ENCODE results near the gene UBR2. TPM values are rescaled to one million over a fixed set of nuclear protein-coding genes. Genes with fewer than 3 reads are reported as not detected.
A peak's percentile ranks its signal among the peaks of the same experiment; 100 is the strongest.

UBR2 gene
- total RNA-seq, result 17.4 and 23.2 TPM in 2 replicates

DNA sequence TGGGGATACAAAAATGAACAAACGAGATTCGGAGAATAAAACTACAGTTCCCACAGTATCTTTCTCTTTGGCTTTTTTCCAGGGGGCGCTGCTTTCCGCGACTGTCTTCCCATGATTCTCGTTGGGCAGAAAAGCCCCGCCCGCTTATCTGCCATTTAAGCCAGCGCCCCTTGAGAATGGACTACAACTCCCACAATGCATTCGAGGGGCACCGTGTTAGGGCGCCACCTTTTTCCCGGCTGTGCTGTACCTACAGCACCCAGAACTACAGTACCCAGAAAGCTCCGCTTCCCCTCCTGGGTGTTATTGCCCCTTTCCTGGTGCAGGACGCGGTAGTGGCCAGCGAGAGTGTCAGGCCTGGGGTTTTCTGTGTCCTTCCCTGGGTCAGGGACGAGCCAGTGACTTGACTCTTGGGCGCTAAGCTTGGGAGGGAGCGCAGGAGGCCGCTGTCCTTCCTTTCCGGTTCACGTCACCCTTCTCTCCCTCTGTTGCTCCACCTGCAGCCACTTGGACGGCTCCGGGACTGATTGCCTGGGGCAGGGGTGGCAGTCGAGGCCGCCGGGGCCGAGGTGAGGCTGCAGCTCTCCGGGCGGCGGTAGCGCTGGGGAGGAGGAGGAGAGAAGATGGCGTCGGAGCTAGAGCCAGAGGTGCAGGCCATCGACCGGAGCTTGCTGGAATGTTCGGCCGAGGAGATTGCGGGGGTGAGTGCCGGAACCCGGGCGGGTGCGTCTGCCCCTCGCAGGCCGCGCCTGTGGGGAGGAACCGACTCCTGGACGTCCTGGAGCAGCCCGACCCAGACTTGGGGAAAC, at the start of gene UBR2:
TSS of gene UBR2 (plus strand) at position 333 of the 809 bp plus-strand sequence. CDS start at position 624, 291 bp downstream.
- DNase-seq (ENCODE audit: low read depth in 2 of 2), result peak; percentile 99

DNA sequence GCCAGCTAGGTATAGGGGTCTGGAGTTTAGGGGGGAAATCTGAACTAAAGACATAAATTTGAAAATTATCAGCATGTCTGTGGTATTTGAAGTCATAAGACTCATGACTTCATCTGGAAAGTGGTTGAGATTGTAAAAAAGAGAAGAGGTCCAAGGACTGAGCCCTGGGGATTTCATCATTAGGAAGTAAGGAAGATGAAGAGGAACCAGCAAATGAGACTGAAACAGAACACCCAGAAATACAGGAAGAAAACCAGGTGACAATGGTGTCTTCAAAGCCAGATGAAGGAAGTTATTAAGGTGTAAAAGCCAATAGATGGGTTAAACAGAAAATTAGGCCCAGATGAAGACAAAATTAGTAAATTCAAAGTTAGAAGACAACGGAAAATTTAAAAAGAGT, 49.1 kb upstream of the UBR2 start:
- DNase-seq (ENCODE audit: low read depth in 2 of 2), result no peak

DNA sequence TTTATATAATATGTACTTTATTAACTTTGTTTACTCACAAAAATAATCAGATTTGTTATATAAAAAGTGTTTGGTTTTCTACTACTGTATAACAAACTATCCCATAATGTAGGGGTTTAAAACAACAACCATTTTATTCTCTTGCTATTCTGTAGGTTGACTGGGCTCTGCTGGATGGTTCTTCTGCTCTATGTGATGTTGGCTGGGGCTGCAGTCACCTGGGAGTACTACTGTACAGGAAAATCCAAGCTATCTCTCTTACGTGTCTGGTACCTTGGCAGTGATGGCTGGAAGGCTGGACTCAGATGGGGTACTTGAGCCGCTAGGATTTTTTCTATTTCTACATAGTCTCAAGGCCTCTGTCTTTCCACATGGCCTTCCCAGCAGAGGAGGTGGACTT, 44.0 kb upstream of the UBR2 start:
- no peak for DNase-seq (ENCODE audit: low read depth in 2 of 2)

DNA sequence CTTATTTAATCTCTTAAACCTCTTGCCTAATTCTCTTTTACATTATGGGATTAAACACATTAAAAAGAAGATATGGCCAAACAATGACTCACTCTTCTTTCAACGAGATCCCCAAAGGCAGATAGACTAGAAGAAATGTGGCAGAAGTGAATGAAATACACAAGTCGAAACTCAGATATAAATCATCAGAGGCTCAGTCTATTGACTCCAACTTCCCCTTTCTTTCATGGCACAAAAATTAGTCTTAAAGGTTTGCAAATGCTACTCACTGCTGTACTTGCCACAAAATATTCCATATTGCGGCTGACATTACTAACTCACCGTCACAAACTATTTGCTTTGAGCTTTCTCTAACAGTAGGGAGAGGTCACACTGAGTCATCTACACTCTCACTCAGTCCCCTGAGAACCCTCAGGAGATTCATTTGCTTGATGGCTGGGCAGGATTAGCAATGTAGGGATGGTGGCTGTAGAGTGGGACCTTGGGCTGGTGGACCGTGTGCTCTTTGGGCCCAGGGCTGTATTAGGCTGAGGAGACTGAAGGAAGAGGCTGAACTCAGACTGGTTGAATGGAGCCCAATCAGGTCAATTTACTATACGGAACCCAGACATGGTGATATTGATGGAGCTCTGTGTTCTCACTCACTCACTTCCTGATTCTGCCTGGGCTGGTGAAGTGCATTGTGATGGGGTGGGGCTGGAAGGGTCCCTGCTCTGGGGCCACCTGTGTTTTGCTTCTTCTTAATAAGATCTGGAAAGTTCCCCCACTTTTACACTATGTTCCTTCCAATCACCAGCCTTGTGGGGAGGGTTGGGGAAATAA, 42.8 kb upstream of the UBR2 start:
- no peak for DNase-seq (ENCODE audit: low read depth in 2 of 2)

DNA sequence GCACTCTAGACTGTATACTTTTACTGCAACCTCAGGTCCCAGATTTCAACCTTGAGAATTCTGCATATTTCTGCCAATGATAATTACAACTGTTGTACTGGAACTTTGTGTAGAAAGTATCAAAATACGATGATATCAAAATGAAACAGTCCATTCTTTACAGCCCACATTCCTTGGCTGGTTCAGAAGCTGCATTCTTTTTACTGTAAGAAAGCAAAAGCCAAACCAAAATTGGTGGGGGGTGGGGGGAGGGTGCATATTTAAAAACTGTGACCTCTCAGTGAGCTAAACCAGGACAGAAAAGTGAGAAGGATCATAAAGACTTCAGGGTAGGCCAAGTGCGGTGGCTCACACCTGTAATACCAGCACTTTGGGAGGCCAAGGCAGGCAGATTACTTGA, 41.8 kb upstream of the UBR2 start:
- no peak for DNase-seq (ENCODE audit: low read depth in 2 of 2)

DNA sequence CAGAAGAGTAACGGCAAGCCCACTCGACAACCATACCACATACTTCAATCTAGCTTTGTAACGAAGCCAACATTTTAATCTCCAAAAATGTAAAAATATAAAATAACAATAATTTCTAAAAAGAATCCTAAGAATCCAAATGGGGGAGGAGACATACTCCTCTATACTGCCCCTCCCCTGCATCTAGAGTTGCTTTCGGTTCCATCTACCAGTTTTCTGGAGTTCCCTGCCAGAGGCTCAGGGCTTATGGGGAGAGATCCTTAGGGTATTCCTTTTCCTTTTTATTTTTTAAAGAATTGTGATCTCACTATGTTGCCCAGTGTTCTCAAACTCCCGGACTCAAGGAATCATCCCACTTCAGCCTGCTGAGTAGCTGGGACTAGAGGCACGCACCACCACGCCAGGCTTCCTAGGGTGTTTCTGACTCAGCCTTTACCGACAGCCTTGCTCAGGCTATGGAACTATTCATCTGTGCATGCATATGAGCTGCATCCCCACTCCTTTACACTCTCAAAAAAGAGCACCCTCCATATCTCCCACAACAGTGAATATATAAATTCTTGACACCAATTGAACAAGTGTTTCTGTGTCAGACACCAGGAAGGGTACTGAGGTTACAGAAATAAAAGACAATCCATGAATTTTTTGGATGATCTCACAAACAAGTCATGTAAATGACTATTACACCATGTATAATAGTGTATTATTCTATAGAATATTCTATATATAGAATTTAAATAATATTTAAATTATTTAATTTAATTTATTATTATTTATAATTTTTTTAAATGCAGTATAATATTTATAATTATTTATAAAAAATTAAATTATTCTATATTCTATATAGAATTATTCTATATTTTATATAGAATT, 40.7 kb upstream of the UBR2 start:
- no peak for DNase-seq (ENCODE audit: low read depth in 2 of 2)

DNA sequence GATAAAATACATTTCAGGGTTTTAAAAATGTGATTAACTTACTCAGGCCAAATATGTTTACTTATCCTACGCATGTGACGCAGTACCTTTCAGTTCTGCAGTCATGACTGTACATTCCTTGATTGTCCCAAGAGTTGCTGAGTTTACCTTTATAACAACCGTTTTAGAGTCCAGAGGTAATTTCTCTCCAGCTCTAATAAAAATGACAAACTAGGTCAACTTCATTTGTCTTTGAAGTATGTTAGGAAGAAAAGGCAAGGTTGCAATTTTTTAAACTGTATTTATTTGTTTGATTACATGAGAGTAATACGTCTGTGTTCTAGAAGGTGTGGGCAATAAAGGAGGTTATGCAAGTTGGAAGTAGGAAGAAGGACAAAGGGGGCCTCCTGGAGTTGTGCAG, 38.6 kb upstream of the UBR2 start:
- no peak for DNase-seq (ENCODE audit: low read depth in 2 of 2)

- DNase-seq (ENCODE audit: low read depth in 2 of 2), result no peak
Measured at GRCh38 chr6:42526616-42527015, 37.2 kb upstream of the UBR2 start.

GRCh38 chr6:42527204-42527603, 36.6 kb upstream of the UBR2 start:
- DNase-seq (ENCODE audit: low read depth in 2 of 2), result no peak

DNA sequence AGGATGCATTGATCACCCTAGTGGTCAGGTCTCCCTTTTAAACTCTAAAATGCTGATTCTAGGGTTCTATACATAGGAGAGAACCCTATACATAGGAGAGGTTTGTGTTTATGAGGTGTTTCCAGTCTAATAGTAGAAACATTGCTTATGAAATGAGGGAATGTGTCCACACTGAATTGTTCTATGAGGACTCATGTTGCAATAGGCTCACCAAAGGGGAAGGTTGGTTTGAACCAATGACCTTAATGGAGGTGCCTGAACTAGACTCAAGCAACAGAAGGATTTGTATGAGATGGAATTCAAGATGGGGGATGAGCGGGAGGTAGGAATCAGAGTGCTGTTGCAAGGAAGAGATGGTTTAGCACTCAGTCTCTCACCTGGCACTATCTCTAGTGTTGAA, 33.5 kb upstream of the UBR2 start:
- no peak for DNase-seq (ENCODE audit: low read depth in 2 of 2)

GRCh38 chr6:42530751-42531150, 33.1 kb upstream of the UBR2 start:
- no peak for DNase-seq (ENCODE audit: low read depth in 2 of 2)

DNA sequence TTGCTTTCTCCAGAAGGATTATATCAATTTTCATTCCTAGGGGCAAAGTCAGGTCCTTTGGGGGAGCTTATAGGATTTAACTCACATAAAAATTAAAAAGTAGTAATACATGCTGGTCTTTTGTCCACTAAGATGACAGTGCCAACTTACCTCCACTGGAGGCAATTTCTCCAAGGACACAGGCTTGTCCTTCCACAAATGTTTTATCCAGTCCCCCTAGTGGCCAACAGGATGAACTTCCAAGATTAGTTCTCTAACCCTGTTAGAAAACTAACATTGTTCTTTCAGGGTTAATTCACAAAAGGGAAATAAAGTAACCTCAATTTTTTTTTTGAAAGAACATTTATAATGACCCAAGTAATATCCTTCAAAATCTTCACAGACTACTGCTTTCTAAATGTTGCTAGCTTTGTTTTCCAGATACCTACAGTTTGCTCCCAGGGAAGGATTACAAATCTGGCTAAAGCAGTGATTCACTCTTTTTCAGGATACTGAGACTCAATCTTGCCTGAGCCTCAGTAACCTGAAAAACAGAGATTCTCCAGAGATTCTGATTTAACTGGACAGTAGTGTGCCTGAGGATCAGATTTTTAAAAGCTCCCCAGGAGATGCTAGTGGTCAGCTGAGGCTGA, 31.7 kb upstream of the UBR2 start:
- peak; percentile 56 to 78 for DNase-seq (ENCODE audit: low read depth in 2 of 2)

- DNase-seq (ENCODE audit: low read depth in 2 of 2), result no peak
Measured at GRCh38 chr6:42533794-42534193, 30.0 kb upstream of the UBR2 start.

GRCh38 chr6:42537536-42537935, 26.3 kb upstream of the UBR2 start:
- DNase-seq (ENCODE audit: low read depth in 2 of 2), result no peak

- DNase-seq (ENCODE audit: low read depth in 2 of 2), result no peak
Measured at GRCh38 chr6:42539135-42539534, 24.7 kb upstream of the UBR2 start.

DNA sequence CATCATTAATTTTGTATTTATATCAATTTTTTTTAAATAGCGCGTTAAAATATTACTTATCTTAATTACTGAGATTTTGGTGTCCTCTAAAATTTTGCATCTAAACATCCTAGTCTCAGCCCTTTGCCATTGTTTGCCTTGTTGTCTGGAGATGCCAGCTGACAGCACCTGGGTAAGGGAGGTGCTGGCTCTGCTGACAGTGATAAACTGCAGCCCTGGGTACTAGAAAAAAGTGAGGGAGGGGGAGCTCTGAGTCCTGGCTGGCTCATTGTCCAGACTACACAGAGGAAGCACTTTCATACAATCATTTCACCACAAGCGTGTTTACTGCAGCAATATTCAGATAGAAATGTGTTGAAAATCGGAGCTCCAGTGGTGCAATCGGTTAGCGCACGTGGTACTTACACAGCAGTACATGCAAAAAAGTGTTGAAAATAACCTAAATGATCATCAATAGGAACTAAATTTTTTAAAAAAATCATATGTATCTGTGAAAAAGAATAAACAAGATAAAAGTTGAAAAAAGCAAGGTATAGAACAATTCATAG, 18.5 kb upstream of the UBR2 start:
- no peak for DNase-seq (ENCODE audit: low read depth in 2 of 2)

- DNase-seq (ENCODE audit: low read depth in 2 of 2), result peak; percentile 68 to 80
Measured at GRCh38 chr6:42547407-42548329, 16.2 kb upstream of the UBR2 start.

- no peak for DNase-seq (ENCODE audit: low read depth in 2 of 2)
Measured at GRCh38 chr6:42550277-42550676, 13.6 kb upstream of the UBR2 start.

- no peak for DNase-seq (ENCODE audit: low read depth in 2 of 2)
Measured at GRCh38 chr6:42551217-42551616, 12.6 kb upstream of the UBR2 start.

GRCh38 chr6:42552380-42552779, 11.4 kb upstream of the UBR2 start:
- DNase-seq (ENCODE audit: low read depth in 2 of 2), result no peak

All from lung microvascular endothelial cell (primary cell).